LHCN-M2 (cell line): Measurements from ENCODE around the gene ISL1. TPM values are rescaled to one million over a fixed set of nuclear protein-coding genes. Genes with fewer than 3 reads are reported as not detected.

Experiments
- DNase-seq: peaks from one replicate; pipeline ENCODE4 v3.0.0-alpha.2; 2012; ENCODE audit warnings: low read depth
- polyA plus RNA-seq: library from polyadenylated mRNA; unstranded; fragments of >200 nt; gene quantifications from one replicate; pipeline ENCODE4 v1.2.1, GENCODE V29; 2012; ENCODE audit warnings: missing spikeins
- total RNA-seq: library from RNA; depleted of rRNA; stranded (reverse); fragments of >200 nt; gene quantifications from 2 replicates; pipeline ENCODE4 v1.2.3, GENCODE V29; 2014; rRNA removed

ISL1 gene
- total RNA-seq = not detected in 2 replicates
- polyA plus RNA-seq = not detected

GRCh38 chr5:51383131-51384121, at the start of gene ISL1:
Gene ISL1 (plus strand): TSS chr5:51383448. CDS start chr5:51383672, 224 bp downstream.
- no peak for DNase-seq

DNA sequence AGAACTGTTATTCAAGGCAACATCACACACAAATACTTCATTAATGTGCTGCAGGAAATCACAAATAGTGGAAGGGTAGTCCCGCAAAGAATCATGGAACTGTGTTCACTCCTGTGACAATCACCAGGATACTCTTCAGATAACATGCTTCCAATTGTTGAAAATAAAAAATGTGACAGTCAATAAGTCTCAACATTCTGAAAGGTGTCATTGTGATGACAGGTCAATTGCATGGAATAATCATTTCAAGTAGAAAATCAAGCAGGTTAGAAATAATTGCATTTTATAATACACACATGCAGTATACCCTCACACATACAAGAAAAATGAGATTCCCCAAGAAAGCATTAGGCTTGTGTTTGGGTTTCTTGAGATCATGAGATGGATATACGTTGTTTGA, 46.4 kb upstream of the ISL1 start:
- DNase-seq = no peak

DNA sequence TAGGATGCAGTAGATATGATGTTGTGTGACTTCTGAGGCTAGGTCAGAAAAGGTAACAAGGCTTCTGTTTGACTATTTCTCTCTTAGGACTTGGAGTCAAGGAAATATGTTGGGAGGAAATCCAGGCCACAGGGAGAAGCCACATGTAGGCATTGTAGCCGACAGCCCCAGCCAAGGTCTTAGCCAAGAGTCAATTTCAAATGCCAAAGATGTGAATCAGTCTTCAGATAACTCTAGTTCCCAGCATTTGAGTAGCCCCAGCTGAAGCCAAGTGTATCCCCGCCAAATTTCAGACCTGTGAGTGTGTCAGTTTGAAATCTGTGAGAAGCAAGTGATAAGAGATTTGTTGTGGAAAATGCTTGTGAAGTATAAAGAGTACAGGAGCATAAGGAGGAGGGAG, 38.1 kb upstream of the ISL1 start:
- no peak for DNase-seq

DNA sequence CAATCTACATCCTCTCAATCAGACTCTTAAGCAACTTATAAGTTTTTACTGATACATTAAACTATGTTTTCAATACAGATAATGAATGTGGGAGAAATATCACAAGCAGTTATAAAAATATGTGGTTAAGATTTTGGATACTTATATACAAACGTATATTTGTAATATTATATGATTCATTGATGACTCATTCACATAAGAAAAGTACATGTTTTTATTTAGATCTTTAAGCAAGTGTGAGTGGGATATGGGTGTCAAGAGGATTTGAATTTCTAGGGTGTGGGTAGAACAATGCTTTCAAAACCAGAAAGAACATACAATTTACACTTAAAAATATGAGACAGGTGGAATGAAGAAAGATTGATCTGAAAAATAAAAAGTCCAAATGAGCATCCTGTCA, 36.1 kb upstream of the ISL1 start:
- no peak for DNase-seq

DNA sequence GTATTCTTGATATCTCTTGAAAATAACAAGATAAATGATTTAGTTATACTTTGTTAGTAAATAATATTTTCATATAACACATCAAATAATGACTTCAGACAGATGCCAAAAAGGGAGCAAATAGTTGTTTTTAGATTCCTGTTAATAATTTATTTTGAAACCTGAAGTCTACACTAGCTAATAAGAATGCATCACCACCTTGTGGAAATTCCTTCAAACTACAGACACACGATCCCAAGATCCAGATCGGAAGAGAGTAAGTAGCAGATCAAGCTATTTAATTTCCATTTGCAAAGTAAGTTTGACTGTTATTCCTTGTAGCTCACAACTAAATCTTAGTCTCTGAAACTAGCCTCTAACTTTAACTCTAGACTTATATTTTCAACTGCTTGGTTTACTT, 35.5 kb upstream of the ISL1 start:
- DNase-seq = no peak

DNA sequence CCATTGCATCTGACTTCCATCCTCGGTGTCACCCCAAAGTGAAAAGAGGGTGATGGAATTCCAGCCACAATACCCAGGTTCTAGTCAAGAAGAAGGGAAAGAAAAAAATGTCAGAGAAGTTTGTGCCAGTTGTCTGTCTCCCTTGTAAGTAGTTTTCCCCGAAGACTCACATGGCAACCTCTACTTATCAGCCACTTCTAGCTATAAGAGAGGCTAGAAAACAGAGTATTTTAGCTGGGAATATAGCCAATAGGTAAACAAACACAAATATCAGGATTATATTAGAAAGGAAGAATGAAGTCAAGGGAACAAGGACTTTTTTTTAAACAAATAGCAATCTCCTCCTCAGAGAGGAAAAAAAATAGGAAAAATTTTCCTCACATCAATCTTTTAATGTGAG, 12.2 kb upstream of the ISL1 start:
- DNase-seq = no peak

DNA sequence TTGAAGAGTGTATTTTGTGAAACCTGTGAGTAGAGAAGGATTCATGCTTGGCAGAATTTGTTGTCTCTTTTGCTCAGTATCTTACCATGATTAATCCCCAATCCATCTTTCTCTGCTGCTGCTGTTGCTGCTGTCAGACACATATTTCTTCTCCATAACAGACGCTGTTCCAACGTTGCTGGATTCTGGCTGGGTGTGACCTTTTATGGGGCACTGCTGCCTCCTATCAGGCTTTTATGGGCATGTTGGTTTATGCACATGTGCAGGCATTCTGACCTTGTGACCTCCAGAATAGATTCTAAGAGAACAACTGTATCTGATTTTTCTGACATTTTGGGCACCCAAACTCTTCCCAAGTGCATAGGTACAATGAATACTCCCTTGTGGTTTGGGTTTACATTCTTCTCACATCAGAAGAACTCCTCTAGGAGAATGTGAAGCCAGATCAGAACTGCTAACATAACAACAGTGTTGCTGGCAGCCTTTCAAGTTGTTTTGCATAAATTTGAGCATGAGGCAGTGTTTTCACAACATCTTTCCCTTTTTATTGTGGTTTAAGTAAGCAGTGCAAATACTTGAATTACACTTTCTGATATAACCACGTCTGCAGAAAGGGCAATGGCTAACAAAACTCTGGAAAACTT, 9.2 kb upstream of the ISL1 start:
- no peak for DNase-seq

DNA sequence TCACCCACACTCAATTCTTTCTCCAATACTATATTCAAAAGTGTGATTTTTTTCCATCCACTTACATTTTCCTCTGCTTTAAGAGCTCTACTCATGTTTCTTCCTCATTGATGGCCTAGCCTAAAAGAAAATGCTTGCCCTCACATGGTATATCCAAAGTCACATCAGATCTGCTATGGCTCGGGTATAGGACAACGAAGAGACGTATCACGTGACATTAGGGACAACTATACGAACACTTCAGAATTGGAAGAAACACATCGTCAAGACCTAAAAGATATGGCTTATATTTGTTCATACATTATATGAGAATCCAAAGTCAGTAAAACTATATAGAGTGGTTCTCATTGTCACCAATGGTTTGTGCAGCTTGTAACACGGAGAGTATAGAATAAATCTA, 8.2 kb upstream of the ISL1 start:
- no peak for DNase-seq

- no peak for DNase-seq
Measured at GRCh38 chr5:51376509-51376908, 6.7 kb upstream of the ISL1 start.

DNA sequence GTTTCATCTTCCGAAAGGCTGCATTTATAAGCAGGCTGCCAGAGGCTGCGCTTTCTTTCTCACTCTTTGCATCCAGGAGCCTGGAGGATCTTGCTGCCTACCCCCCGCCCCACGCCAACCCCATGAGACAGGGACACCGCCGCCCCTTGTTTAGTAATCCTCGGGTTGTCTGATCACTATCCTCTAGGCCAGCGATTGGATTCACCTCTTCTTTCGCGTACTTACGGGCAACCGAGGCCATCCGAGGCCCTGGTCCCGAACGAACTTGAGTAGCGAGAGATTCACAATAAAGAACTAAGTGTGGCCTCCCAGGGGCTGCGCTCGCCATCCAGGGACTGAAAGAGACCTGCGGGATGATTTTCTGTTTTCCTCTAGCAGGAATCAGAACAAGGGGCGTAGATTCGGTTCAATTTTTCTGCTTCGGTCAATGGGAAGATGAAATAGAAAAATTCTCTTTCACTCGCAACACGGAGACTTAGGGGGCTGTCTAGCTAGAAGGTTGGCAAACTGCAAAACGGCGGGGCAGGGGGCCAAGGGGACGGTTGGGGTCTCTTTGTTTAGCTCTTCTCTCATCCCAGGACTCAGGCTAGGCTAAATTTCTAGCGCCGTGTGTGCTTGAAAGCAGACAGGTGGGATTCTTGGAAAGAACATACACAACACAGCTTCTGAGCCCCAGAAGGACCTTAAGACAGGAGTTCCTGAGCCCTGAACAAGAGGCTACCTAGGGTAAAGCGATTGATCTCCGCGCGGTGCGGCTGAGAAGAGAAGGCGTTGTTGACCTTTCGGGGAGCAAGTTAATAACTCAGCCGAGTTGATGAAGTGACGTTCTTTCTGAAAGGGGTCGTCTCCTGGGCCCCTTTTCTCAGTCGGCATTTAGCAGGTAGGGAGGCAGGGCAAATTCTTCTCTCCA, 5.8 kb upstream of the ISL1 start:
- DNase-seq = no peak

GRCh38 chr5:51378061-51378409, 5.2 kb upstream of the ISL1 start:
- no peak for DNase-seq

DNA sequence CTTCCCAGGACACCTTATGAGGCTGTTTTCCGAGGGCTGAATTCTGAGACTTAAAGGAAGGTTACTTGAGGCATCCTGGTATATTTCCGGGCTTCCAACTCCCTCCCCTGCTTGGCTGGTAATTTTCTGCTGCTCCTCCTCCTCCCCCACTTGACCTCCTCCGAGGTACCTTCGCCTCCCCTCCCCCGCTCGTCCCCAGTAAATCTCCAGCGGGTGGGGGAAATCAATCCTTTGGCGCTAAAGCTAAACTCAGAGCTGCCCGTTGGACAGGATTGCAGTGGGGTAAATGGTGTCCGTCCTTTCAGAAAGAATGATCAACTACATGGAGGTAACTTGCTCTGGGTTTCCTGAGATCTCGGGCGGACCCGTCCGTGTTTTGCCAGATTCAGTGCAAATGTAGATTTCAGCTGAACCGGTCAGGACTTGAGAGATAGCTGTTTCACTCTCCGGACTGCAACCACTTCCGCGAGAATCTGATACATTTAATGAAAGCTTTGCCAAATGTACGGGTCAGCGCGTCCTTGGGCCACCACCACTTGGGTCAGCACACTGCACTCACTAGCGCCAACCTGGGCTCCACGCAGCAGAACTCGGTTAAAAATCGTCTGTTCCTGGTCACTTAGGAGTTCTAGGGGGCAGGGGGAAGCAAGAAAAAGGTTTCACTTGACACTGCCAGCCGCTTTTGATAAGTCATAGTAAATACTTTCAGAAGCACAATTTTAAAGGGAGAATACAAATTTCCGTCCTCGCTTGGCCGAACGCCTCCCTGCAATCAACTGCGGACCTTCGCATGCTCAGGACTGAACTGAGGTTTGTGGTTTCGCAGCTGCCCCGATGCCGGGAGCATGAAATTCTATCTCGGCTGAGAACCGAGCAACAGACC, 4.6 kb upstream of the ISL1 start:
- no peak for DNase-seq

DNA sequence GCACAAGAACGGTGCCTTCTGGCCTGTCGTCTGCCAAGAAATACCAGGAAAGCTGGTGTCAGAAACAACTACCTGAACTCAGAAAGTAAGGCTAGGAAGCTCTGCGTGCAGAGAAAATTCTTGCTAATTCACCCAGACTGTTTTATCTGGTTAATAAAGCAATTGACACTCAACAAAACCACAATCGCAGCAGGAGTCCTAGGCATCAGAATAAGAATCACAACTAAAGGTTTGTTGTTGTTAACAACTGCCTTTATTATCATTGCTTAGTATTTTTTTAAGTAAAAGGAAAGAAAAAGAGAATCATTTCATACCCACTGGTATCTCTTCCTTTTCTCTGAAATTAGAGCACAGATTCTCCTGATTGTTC, 3.9 kb upstream of the ISL1 start:
- DNase-seq = no peak

- no peak for DNase-seq
Measured at GRCh38 chr5:51380603-51381207, 2.5 kb upstream of the ISL1 start.

DNA sequence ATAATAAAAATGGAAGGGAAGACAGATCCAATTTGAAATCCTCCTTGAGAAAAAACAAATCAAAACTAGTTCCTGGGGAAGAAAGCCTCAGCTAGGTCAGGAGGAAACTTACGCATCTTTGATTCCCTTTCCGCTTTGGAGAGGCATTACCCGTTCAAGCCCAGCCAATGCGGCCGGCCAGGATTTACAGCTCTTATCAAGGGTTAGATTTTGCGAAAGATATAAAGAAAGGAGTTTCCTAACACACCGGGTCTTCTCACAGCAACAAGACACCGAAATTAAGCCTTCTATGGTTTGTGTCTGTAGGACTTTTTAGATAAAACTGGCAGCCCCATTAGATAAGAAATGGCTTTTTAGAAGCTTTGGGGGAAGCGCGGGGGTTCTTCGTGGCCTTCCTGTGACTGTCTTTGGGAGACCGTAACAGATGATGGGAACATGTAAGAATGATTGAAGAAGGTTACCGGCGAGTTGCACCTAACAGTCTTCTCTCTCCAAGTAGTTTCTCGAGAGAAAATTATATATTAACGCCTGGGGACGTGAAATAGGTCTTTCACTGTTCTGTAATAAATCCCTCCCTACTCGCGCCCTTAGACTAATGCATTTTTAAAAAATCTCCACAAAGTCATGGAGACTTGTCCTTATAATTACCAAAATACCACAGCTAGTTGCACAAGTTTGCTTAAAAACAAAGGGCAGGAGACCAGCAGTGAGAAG, 1.3 kb upstream of the ISL1 start:
- DNase-seq = no peak

DNA sequence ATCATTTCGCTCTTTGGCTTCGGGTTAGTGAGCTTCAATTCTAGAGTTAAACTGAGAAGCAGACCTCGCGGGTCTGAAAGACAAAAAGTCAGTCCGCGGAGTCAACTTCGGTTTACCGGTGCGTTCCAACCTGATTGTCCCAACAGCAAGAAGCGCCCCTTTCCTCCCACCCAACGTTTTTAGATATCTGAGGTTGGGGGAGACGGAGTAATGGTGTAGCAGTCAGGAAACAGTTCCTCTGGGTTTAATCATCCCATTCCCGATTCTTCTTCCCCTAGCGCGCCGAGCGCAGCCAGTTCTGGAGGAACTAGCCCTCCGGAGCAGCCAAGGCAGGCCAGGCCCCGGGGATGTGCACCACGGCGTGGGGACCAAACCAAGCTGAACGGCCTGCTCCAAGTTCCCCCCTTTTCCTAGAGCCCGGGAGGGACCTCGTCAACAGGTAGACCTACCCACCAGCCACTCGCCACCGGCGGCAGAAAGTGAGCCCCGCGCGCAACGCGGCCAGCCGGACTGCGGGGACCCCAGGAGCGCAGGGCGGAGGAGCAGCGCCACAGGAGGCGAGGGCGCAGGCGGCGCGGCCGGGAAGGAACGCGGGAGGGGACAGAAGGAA, 622 bp upstream of the ISL1 start:
- DNase-seq = no peak

- no peak for DNase-seq
Measured at GRCh38 chr5:51384281-51384840, 1.1 kb downstream of the ISL1 start.

DNA sequence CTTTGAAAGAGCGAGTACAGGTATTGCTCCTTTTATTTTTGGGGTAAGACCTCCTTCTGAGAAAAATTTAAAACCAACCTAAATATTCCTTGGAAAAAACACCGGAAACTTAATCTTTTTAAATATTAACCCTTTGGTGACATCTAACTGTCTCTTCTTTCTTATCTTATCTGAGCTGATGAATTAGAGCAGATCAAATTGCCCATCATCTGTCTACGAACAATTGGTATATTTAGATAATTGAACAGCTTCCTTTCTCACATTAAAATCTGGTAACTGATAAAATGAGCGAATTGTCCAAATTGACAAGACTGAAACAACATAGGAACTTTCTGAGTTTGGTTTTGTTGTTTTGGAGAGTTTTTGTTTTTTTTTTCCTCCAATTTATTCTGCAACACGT, 2.0 kb downstream of the ISL1 start:
- DNase-seq = no peak
